Measurements from ENCODE around the gene BEST2. TPM values are rescaled to one million over a fixed set of nuclear protein-coding genes. Genes with fewer than 3 reads are reported as not detected.
A peak's percentile ranks its signal among the peaks of the same experiment; 100 is the strongest.

BEST2 gene
- total and polyA plus RNA-seq, 2 donors (not counting 1 experiment from before 2014, with no cell fraction given): not detected

GRCh38 chr19:12715929-12716328, 35.7 kb upstream of the BEST2 start:
- Histone ChIP-seq H3K9me3 (ENCODE audit: control insufficient read depth, insufficient read depth, low read depth, low read length) (no peaks in the 10 kb centered on the region), H3K79me2 (ENCODE audit: control insufficient read depth, insufficient read depth, low read length) (peaks cover 50% of the 10 kb centered on the region), H3K27ac (ENCODE audit: insufficient read depth, low read length) (no peak overlapping the region), H3K27me3 (ENCODE audit: control insufficient read depth, insufficient read depth, low read length) (no peaks in the 10 kb centered on the region), H2AFZ (ENCODE audit: low read length) (no peak overlapping the region), H3K4me2 (ENCODE audit: extremely low read depth, insufficient read depth, low read length) (no peak overlapping the region), H3K9ac (ENCODE audit: insufficient read depth, low read length) (no peak overlapping the region), H3K4me3 (replicated peaks in 1 of 4; ENCODE audit: control extremely low read depth in 1 of 4, insufficient read depth in 1 of 4, low read depth in 3 of 4, low read length in 4 of 4) (no peak overlapping the region), H4K20me1 (ENCODE audit: control insufficient read depth, extremely low read depth, insufficient read depth, low read length) (no peaks in the 10 kb centered on the region), H3K36me3 (ENCODE audit: control insufficient read depth, insufficient read depth, low read length) (peaks cover 33% of the 10 kb centered on the region), H3K4me1 (ENCODE audit: control insufficient read depth, extremely low read depth, insufficient read depth, low read length) (peaks cover 7% of the 10 kb centered on the region)
- TF ChIP-seq EZH2 (IDR thresholded peaks at IDR 0.05; ENCODE audit: low read length, missing control alignments) (no peak), CTCF (conservative IDR thresholded peaks at IDR 0.05 in 1 of 2, IDR thresholded peaks at IDR 0.05 in 1 of 2; ENCODE audit: low read depth in 1 of 2, low read length in 2 of 2) (no peak)
- no peak for DNase-seq (ENCODE audit: low read depth in 2 of 2)

- Histone ChIP-seq H3K79me2 (ENCODE audit: control insufficient read depth, insufficient read depth, low read length) (peaks cover 67% of the 10 kb centered on the region), H4K20me1 (ENCODE audit: control insufficient read depth, extremely low read depth, insufficient read depth, low read length) (no peaks in the 10 kb centered on the region), H2AFZ (ENCODE audit: low read length) (no peak overlapping the region), H3K4me3 (replicated peaks in 1 of 4; ENCODE audit: control extremely low read depth in 1 of 4, insufficient read depth in 1 of 4, low read depth in 3 of 4, low read length in 4 of 4) (peak overlapping the region; percentile 63 to 82 (median 73)), H3K27ac (ENCODE audit: insufficient read depth, low read length) (peak overlapping the region; percentile 84), H3K4me2 (ENCODE audit: extremely low read depth, insufficient read depth, low read length) (peak overlapping the region; percentile 80), H3K9me3 (ENCODE audit: control insufficient read depth, insufficient read depth, low read depth, low read length) (no peaks in the 10 kb centered on the region), H3K9ac (ENCODE audit: insufficient read depth, low read length) (no peak overlapping the region), H3K36me3 (ENCODE audit: control insufficient read depth, insufficient read depth, low read length) (peaks cover 17% of the 10 kb centered on the region), H3K4me1 (ENCODE audit: control insufficient read depth, extremely low read depth, insufficient read depth, low read length) (peaks cover 11% of the 10 kb centered on the region), H3K27me3 (ENCODE audit: control insufficient read depth, insufficient read depth, low read length) (no peaks in the 10 kb centered on the region)
- TF ChIP-seq EZH2 (IDR thresholded peaks at IDR 0.05; ENCODE audit: low read length, missing control alignments) (no peak), CTCF (conservative IDR thresholded peaks at IDR 0.05 in 1 of 2, IDR thresholded peaks at IDR 0.05 in 1 of 2; ENCODE audit: low read depth in 1 of 2, low read length in 2 of 2) (no peak)
- DNase-seq (ENCODE audit: low read depth in 2 of 2): no peak
Measured at GRCh38 chr19:12720296-12720695, 31.3 kb upstream of the BEST2 start.

GRCh38 chr19:12720851-12721655, 30.5 kb upstream of the BEST2 start:
- TF ChIP-seq EZH2 (IDR thresholded peaks at IDR 0.05; ENCODE audit: low read length, missing control alignments) (no peak), CTCF (conservative IDR thresholded peaks at IDR 0.05 in 1 of 2, IDR thresholded peaks at IDR 0.05 in 1 of 2; ENCODE audit: low read depth in 1 of 2, low read length in 2 of 2) (no peak)
- Histone ChIP-seq H3K4me1 (ENCODE audit: control insufficient read depth, extremely low read depth, insufficient read depth, low read length) (peaks cover 11% of the 10 kb centered on the region), H2AFZ (ENCODE audit: low read length) (no peak overlapping the region)

More at GRCh38 chr19:12720851-12721655, 30.5 kb upstream of the BEST2 start:
- Histone ChIP-seq H3K9ac (ENCODE audit: insufficient read depth, low read length) (peak overlapping the region; percentile 92), H3K36me3 (ENCODE audit: control insufficient read depth, insufficient read depth, low read length) (peaks cover 11% of the 10 kb centered on the region), H3K9me3 (ENCODE audit: control insufficient read depth, insufficient read depth, low read depth, low read length) (no peaks in the 10 kb centered on the region), H3K27me3 (ENCODE audit: control insufficient read depth, insufficient read depth, low read length) (no peaks in the 10 kb centered on the region), H4K20me1 (ENCODE audit: control insufficient read depth, extremely low read depth, insufficient read depth, low read length) (no peaks in the 10 kb centered on the region), H3K4me2 (ENCODE audit: extremely low read depth, insufficient read depth, low read length) (peak overlapping the region; percentile 80), H3K27ac (ENCODE audit: insufficient read depth, low read length) (peak overlapping the region; percentile 84), H3K79me2 (ENCODE audit: control insufficient read depth, insufficient read depth, low read length) (peaks cover 63% of the 10 kb centered on the region), H3K4me3 (replicated peaks in 1 of 4; ENCODE audit: control extremely low read depth in 1 of 4, insufficient read depth in 1 of 4, low read depth in 3 of 4, low read length in 4 of 4) (peak overlapping the region; percentile 67 to 86 (median 80))
- DNase-seq (ENCODE audit: low read depth in 2 of 2): peak; percentile 22 to 25

Data from fibroblast of lung (primary cell).